ENCODE results near the gene CXCL14.

DNA sequence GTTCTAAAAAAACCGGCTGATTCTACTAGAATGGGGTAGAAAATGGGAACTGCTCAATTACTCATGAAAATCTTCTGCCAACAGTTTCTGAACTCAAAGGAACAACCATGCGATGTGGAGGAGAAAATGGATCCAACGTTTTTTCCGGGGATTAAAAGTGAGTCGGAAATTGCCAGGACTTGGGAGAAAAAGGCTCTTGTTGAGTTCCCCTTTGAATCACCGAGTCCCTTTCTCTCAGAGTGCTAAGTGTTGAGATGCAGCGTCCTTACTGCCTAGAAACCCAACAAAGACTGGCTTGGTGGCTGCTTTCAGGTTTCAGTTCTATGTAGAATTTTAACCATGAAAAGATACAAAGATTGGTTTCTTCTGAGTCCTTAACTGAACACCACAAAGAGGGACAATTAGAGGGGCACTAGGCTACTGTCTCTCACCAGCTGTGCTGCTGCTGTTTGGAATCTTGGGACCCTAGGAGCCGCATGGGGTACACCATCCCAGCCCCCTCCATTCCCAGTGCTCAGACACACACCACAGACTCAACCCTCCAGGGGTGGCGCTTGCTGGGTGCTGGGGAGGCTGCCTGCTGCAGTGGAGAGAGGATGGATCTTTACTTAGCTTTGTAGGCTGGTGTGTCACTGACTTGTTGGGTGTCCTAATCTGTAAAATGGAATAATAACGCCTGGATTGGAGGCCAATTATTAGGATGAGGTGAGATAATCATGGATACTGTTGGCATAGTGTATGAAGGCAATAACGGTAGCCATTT lies 21.5 kb downstream of the CXCL14 start:
- TF ChIP-seq, protein P1, sequence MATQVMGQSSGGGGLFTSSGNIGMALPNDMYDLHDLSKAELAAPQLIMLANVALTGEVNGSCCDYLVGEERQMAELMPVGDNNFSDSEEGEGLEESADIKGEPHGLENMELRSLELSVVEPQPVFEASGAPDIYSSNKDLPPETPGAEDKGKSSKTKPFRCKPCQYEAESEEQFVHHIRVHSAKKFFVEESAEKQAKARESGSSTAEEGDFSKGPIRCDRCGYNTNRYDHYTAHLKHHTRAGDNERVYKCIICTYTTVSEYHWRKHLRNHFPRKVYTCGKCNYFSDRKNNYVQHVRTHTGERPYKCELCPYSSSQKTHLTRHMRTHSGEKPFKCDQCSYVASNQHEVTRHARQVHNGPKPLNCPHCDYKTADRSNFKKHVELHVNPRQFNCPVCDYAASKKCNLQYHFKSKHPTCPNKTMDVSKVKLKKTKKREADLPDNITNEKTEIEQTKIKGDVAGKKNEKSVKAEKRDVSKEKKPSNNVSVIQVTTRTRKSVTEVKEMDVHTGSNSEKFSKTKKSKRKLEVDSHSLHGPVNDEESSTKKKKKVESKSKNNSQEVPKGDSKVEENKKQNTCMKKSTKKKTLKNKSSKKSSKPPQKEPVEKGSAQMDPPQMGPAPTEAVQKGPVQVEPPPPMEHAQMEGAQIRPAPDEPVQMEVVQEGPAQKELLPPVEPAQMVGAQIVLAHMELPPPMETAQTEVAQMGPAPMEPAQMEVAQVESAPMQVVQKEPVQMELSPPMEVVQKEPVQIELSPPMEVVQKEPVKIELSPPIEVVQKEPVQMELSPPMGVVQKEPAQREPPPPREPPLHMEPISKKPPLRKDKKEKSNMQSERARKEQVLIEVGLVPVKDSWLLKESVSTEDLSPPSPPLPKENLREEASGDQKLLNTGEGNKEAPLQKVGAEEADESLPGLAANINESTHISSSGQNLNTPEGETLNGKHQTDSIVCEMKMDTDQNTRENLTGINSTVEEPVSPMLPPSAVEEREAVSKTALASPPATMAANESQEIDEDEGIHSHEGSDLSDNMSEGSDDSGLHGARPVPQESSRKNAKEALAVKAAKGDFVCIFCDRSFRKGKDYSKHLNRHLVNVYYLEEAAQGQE (IDR thresholded peaks at IDR 0.05; ENCODE audit: low read depth, low read length), result no peak
- TF ChIP-seq CTCF (IDR thresholded peaks at IDR 0.05), result no peak
- TF ChIP-seq GABPA (IDR thresholded peaks at IDR 0.05; ENCODE audit: low read depth), result no peak
- TF ChIP-seq SMC3 (IDR thresholded peaks at IDR 0.05; ENCODE audit: low read depth, low read length), result no peak
- TF ChIP-seq YY1 (IDR thresholded peaks at IDR 0.05; ENCODE audit: low read depth), result no peak
